Sigmoid colon (tissue), 4 donors: ENCODE data around the gene TNFRSF18.

Experiments used
- EP300 ChIP-seq, 4 donors: sonication (generic); formaldehyde crosslinking; IDR thresholded peaks; one replicate each; pipeline ENCODE4 v1.6.1; 2017; ENCODE audit warnings: antibody characterized with exemption in 4 of 4
- POLR2A ChIP-seq, 2 donors: fragments of 450-650 bp; IDR thresholded peaks; one replicate each; pipeline ENCODE4 v1.6.1; 2016; ENCODE audit warnings: antibody characterized with exemption in 2 of 2, mild to moderate bottlenecking in 2 of 2, moderate library complexity in 2 of 2
- POLR2AphosphoS5 ChIP-seq, 4 donors: sonication (generic); formaldehyde crosslinking; IDR thresholded peaks; one replicate each; pipeline ENCODE4 v1.6.1; 2017; ENCODE audit warnings: antibody characterized with exemption in 4 of 4
- TF ChIP-seq, protein P1 (sequence below), 4 experiments: fragments of 450-650 bp in 3 of 4; fragments of 200-600 bp in 1 of 4; IDR thresholded peaks; one replicate each; pipeline ENCODE4 v1.5.1; 2016 to 2019; ENCODE audit warnings: antibody characterized with exemption in 4 of 4, mild to moderate bottlenecking in 3 of 4, moderate library complexity in 2 of 4

DNA sequence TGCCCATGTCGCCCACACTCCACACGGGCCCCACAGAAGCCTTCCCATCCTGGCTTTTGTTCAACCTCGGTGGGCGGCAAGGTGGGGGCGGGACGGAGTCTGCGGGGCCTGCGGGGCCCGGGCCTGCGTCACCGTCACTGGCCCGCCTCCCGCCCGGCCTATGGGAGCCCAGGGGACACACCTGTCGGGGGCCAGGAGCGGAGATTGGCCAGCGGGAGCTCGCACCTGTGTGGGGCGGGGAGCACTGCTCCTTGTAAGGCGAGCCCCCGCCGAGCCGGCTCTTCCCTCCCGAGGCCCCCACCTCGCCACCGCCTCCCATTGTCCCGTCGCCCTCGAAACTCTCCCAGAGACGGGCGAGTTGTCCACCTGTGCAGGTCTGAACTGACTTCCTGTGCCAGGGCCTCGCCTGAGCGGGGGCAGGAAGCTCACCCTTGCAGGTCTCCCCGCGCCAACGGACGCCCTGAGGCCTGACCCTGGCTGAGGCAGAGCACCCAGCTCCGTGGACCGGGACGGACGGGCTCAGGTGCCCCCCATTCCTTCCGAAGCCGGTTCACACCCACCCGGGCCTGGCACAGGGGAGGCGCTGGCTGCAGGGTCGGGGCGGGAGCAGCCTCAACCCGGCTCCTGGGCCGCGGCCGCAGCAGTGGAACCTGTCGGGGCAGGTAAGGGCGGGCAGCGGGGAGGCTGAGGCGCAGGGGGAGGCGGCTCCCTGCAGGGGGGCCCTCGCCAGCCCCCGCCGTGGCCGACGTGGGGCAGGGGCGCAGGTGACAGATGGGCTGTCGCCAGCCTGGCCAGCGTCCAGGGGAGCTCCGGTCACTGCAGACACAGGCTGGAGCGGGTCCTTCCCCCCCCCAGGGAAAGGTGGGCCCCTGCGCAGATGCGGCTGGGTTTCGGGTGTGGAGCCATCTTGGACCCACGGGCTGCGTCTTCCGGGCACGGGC lies 43.5 kb downstream of the TNFRSF18 start:
- TF ChIP-seq, protein P1, sequence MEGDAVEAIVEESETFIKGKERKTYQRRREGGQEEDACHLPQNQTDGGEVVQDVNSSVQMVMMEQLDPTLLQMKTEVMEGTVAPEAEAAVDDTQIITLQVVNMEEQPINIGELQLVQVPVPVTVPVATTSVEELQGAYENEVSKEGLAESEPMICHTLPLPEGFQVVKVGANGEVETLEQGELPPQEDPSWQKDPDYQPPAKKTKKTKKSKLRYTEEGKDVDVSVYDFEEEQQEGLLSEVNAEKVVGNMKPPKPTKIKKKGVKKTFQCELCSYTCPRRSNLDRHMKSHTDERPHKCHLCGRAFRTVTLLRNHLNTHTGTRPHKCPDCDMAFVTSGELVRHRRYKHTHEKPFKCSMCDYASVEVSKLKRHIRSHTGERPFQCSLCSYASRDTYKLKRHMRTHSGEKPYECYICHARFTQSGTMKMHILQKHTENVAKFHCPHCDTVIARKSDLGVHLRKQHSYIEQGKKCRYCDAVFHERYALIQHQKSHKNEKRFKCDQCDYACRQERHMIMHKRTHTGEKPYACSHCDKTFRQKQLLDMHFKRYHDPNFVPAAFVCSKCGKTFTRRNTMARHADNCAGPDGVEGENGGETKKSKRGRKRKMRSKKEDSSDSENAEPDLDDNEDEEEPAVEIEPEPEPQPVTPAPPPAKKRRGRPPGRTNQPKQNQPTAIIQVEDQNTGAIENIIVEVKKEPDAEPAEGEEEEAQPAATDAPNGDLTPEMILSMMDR (IDR thresholded peaks at IDR 0.05) = no peak
- TF ChIP-seq EP300 (IDR thresholded peaks at IDR 0.05) (no peak), POLR2AphosphoS5 (IDR thresholded peaks at IDR 0.05) (peak in 1 of 4 donors; percentile 69), POLR2A (IDR thresholded peaks at IDR 0.05) (peak in 1 of 2 donors; percentile 65)
